DND-41 (cell line): Measurements from ENCODE around the gene SAMD4A.

ENCODE experiments used
- EZH2 ChIP-seq: IDR thresholded peaks from 3 replicates; pipeline ENCODE4 v1.6.1; 2012; ENCODE audit warnings: borderline replicate concordance, low read depth, mild to moderate bottlenecking, moderate library complexity, low read length, inconsistent platforms; ENCODE audit not compliant: severe bottlenecking
- TF ChIP-seq, protein P1 (sequence below): IDR thresholded peaks from 2 replicates; pipeline ENCODE4 v1.5.1; 2012; ENCODE audit warnings: borderline replicate concordance, low read length, moderate library complexity, mild to moderate bottlenecking; ENCODE audit not compliant: poor library complexity, severe bottlenecking; ENCODE audit errors: extremely low read depth

DNA sequence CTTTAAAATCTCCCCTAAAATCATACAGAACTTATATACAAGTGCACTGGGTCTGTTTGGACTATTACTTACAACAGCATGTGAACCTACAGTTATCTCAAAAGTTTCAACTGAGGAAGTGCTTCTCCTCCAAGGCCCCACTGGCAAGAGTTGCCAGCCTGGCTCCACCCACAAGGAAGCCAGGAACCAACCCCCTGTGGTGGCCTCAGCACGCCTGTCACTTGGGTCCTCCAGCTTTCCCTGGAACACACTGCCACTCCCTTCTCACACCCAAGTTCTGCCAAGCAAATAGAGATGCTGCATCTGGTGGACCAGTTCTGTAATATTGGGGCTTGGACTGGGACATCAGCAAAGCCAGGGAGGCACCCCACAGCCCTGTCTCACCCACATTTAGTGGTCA, 220.3 kb downstream of the SAMD4A start:
- TF ChIP-seq, protein P1, sequence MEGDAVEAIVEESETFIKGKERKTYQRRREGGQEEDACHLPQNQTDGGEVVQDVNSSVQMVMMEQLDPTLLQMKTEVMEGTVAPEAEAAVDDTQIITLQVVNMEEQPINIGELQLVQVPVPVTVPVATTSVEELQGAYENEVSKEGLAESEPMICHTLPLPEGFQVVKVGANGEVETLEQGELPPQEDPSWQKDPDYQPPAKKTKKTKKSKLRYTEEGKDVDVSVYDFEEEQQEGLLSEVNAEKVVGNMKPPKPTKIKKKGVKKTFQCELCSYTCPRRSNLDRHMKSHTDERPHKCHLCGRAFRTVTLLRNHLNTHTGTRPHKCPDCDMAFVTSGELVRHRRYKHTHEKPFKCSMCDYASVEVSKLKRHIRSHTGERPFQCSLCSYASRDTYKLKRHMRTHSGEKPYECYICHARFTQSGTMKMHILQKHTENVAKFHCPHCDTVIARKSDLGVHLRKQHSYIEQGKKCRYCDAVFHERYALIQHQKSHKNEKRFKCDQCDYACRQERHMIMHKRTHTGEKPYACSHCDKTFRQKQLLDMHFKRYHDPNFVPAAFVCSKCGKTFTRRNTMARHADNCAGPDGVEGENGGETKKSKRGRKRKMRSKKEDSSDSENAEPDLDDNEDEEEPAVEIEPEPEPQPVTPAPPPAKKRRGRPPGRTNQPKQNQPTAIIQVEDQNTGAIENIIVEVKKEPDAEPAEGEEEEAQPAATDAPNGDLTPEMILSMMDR = no peak
- TF ChIP-seq EZH2 = no peak
